PFSK-1 (cell line): Measurements from ENCODE around the gene GSS.

ENCODE experiments used
- POLR2AphosphoS5 ChIP-seq: IDR thresholded peaks from 2 replicates; pipeline ENCODE4 v1.6.1; 2012; ENCODE audit warnings: low read depth, mild to moderate bottlenecking, control low read depth, low read length, moderate library complexity
- SIN3A ChIP-seq: IDR thresholded peaks from 2 replicates; pipeline ENCODE4 v1.6.1; 2012; ENCODE audit warnings: mild to moderate bottlenecking, low read length, moderate library complexity, borderline replicate concordance; ENCODE audit not compliant: insufficient read depth

DNA sequence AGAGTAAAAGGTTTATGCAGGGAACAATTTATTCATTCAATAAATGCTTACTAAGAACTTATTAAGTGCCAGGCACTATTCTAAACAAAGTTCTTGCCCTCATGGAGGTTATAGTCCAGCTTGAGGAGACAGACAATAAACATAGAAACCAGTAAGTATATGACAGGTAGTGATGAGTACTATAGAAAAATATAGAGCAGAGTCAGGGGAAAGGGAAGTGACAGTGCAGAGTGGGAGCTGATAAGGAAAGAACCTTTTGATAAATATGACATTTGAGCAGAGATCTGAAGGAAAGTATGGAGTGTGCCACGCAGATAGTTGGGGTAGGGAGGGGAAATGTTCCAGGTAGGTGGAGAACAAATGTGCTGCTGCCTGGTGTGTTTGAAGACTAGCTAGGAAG, 67.1 kb downstream of the GSS start:
- no peak for TF ChIP-seq SIN3A
- TF ChIP-seq POLR2AphosphoS5: no peak
